Activated CD4-positive, alpha-beta T cell treated with anti-CD3 and anti-CD28 coated beads, Interleukin-2, amount 10 ng/mL, durations not matched to agents 24 days and 14 days (primary cell): ENCODE results near the gene SLC6A6. TPM values are rescaled to one million over a fixed set of nuclear protein-coding genes. Genes with fewer than 3 reads are reported as not detected.

Experiments used
- DNase-seq: peaks from one replicate; pipeline ENCODE4 v3.0.0; 2022
- H3K27ac Mint-ChIP-seq: one replicate; pipeline ENCODE4 v1.8.0; 2022; ENCODE audit warnings: mild to moderate bottlenecking, mixed read lengths
- H3K27me3 Mint-ChIP-seq: one replicate; pipeline ENCODE4 v1.8.0; 2022; ENCODE audit warnings: mixed read lengths
- H3K36me3 Mint-ChIP-seq: one replicate; pipeline ENCODE4 v1.8.0; 2022; ENCODE audit warnings: low read depth, mild to moderate bottlenecking, mixed read lengths
- H3K4me1 Mint-ChIP-seq: one replicate; pipeline ENCODE4 v1.8.0; 2021; ENCODE audit warnings: mixed read lengths
- H3K4me3 Mint-ChIP-seq: one replicate; pipeline ENCODE4 v1.8.0; 2022; ENCODE audit warnings: mild to moderate bottlenecking, moderate library complexity, mixed read lengths
- H3K9me3 Mint-ChIP-seq: one replicate; pipeline ENCODE4 v1.8.0; 2021; ENCODE audit warnings: mixed read lengths
- intact Hi-C: fragments of 100-400 bp; cut with micrococcal nuclease; formaldehyde crosslinking; loops from one replicate; pipeline ENCODE4 v1.15.1; 2023
- total RNA-seq: library from RNA; stranded (reverse); gene quantifications from 2 replicates; pipeline ENCODE4 v1.2.3, GENCODE V29; 2022

The SLC6A6 gene
- total RNA-seq: 53.9 and 63.7 TPM in 2 replicates

DNA sequence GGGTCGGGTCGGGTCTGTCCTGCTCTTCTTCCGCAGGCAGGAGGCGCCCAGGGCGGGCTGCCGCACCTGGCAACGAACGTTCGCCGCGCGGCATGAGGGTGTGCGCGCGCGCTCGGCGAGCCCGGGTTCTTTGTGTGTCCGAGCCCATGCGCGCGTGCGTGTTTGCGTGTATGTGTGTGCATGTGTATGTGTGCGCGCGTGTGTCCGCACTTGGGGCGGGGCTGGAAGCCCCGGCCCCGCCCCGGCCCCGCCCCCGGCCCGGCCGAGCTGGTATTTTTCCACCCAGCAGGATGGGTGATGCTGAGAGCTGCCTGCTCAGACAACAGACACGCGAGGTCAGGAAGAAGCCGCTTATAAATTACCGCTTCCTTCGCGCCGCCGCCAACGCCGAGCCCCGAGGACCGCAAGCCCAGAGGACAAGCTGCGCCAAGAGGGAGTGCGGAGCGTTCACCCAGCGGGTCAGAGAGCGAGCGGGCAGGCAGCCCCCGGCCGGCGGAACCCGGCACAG, at the start of gene SLC6A6:
Gene SLC6A6 (plus strand): TSS at position 303 of the 508 bp plus-strand sequence. CDS start 41,029 bp downstream, outside the sequence.
- Mint-ChIP-seq H3K9me3 (no peaks in the 10 kb centered on the region), H3K36me3 (peaks cover 8% of the 10 kb centered on the region), H3K27me3 (no peaks in the 10 kb centered on the region), H3K4me1 (peaks cover 43% of the 10 kb centered on the region), H3K4me3 (peak within 1 kb of the TSS; percentile 99), H3K27ac (peak within 1 kb of the TSS; percentile 97)
- intact Hi-C loops: loop anchor here (1.0 to 10.0 kb wide), 7 partner anchors 8 to 542 kb away; partner anchors contain the start of genes LSM3, NR2C2, TMEM43 and XPC
- DNase-seq: peak; percentile 98

DNA sequence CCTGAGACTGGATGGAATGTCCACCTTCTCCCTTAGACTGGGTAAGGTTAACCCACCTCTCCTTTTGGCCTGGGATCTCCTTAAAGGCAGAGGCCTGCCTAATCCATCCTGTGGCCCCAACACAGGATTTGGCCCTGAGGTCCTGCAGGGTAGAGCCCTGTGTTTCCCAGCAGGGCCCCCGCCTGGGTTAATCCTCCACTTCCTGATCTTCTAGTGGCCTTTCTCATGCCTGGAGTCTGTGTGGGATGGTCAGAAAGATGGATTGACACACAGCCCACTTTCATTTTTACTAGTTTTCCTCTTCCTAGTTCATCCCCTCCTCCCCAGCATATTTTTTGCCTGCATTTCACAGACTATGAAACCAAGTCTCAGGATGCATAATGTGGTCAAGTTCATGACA, 48.9 kb upstream of the SLC6A6 start:
- Mint-ChIP-seq H3K4me1 (no peaks in the 10 kb centered on the region), H3K9me3 (no peaks in the 10 kb centered on the region), H3K4me3 (no peak overlapping the region), H3K27me3 (peaks cover 1% of the 10 kb centered on the region), H3K27ac (no peak overlapping the region), H3K36me3 (no peaks in the 10 kb centered on the region)
- intact Hi-C loops: no loop called here
- no peak for DNase-seq

DNA sequence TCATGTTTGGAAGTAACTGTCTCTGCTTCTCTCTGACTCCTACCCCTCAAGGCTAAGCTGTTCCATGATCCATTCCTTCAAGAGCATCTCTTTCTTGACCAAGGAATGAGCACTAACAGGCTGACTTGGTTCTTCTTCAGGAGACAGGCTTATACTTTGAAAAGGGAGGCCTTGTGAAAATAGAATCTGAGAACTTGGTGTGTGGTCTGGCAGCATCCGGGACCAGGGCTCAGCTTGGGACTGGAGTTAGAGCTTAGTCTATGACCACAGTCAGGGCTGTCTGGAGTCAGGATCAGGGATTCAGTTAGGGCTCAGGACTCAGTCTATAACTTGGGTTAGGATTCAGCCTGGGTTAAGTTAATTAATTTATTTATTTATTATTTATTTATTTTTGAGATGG, 44.9 kb upstream of the SLC6A6 start:
- intact Hi-C loops: no loop called here
- DNase-seq: no peak
- Mint-ChIP-seq H3K36me3 (no peaks in the 10 kb centered on the region), H3K27ac (no peak overlapping the region), H3K4me1 (no peaks in the 10 kb centered on the region), H3K9me3 (no peaks in the 10 kb centered on the region), H3K4me3 (no peak overlapping the region), H3K27me3 (no peaks in the 10 kb centered on the region)

DNA sequence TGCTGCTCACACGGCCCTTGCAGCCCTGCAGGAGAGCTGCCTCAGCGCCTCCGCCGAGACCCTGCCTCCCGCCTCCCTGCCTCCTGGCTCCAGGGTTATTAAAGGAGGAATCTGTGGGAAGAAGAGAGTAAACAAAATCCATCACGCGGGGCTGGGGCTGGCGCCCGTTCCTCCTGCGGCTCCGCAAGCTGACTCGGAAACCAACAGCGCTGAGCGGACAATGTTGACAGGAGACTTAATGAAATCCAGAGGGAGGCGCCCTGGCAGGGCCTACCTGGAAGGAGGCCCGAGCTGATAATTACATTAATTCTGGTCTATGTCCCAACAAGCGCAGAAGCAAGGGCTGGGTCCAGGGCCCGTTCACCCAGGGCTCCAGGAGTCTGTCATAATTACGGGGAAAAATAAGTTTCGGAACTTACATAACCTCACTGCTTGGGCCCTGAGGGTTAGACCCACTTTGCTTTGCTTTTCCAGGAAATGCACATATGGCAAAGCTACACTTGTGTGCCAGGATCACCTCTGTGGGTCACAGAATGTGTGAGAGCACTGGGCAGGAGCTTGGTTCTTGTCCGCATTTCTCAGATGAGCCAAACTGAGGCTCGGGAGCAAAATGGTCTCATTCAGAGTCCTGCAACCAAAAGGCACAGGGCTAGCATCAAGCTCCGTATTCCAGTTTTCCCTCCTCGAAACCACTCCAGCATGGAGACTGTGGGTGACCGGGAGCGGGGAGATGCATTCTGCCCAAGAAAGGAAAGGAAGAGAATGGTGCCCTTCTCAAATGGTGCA, 43.8 kb upstream of the SLC6A6 start:
- Mint-ChIP-seq H3K27me3 (no peaks in the 10 kb centered on the region), H3K36me3 (no peaks in the 10 kb centered on the region), H3K27ac (no peak overlapping the region), H3K4me3 (no peak overlapping the region), H3K9me3 (no peaks in the 10 kb centered on the region), H3K4me1 (no peaks in the 10 kb centered on the region)
- intact Hi-C loops: no loop called here
- DNase-seq: no peak

DNA sequence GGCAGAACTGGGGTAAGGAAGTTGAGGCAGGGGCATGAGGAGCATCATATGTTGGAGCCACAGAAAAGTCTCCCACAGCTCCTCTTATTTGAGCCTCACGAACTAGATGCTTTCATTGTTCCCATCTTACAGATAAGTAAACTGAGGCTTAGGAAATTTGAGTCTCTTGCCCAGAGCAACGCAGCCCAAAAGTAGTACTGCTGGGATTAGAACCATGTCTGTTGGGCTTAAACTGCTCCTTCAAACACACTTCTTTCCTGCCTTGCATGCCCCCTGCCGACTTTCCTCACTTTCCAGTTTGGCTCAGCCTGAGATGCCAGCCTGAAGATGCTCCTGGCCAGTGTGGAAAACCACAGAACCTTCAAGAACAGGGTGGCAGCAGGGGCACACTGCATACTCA, 43.1 kb upstream of the SLC6A6 start:
- H3K27me3 Mint-ChIP-seq: no peaks in the 10 kb centered on the region
- no peak overlapping the region for H3K4me3 Mint-ChIP-seq
- no peaks in the 10 kb centered on the region for H3K4me1 Mint-ChIP-seq
- H3K9me3 Mint-ChIP-seq: no peaks in the 10 kb centered on the region
- H3K36me3 Mint-ChIP-seq: no peaks in the 10 kb centered on the region
- intact Hi-C loops: no loop called here
- no peak for DNase-seq
- no peak overlapping the region for H3K27ac Mint-ChIP-seq

DNA sequence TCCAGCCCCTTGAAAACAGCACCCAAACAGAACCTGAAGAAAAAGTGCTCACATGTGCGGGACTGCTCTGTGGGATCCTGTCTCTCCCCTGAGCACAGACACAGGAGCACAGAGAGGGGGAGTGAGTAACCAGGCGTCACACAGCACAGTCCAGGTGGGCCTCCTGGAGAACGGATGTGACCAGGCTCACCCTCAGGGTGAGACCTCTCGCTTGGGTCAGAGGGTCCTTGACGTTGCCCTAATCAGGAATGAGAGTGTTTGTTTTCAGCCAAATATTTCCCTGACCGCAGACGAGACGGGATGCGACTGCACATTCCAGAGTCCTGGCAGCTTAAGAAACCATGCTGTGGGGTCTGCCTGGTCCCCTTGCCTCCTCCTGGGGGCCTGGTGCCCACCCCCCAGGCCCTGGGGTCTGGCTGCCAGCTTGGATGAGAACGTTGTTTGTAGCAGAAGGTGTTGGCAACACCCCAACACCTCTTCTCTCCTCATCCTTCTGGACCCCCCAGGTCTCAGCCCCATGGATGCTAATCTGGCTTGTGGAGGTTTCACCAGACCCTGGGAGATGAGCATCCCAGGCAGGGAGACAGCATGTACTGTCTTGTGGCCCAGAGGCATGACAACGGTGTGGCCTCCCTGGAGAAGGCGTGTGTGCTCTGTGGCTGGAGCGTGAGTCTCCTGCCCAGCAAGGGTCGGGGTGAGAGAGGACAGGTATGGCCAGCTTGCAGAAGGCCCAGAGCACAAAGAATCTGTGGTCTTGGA, 42.1 kb upstream of the SLC6A6 start:
- no peak overlapping the region for H3K4me3 Mint-ChIP-seq
- peaks cover 3% of the 10 kb centered on the region for H3K27me3 Mint-ChIP-seq
- no peak overlapping the region for H3K27ac Mint-ChIP-seq
- DNase-seq: no peak
- no peaks in the 10 kb centered on the region for H3K9me3 Mint-ChIP-seq
- H3K36me3 Mint-ChIP-seq: no peaks in the 10 kb centered on the region
- H3K4me1 Mint-ChIP-seq: no peaks in the 10 kb centered on the region
- intact Hi-C loops: no loop called here

DNA sequence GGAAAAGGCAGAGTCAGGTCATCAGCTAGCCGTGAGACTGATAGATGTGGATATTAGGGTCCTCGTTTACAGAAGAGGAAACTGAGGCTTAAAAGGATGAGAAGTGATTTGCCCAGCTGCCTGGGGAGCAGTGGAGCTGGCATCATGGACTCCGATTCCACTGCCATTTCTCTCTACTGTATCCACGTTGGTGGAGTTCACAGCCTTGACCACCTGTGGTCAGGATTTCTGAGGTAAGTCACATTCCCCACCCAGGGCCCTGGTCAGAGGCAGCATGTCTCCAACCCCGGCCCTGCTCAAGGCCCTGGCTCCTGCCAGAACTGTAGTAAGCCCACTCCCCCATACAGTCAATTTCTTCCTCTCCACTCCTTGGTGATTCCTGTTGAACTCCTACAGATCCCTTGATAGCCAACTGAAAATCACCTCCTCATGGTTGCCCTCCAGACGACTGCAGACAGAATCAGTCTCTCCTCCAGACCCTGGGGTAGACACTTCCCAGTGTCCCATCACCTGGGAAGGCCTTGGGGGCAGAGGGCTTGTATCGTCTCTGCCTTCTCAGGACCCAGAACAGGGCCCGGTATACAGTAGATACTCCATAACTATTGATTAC, 41.2 kb upstream of the SLC6A6 start:
- Mint-ChIP-seq H3K9me3 (no peaks in the 10 kb centered on the region), H3K4me1 (no peaks in the 10 kb centered on the region), H3K4me3 (no peak overlapping the region), H3K27ac (no peak overlapping the region), H3K36me3 (no peaks in the 10 kb centered on the region), H3K27me3 (peaks cover 3% of the 10 kb centered on the region)
- DNase-seq: no peak
- intact Hi-C loops: no loop called here

DNA sequence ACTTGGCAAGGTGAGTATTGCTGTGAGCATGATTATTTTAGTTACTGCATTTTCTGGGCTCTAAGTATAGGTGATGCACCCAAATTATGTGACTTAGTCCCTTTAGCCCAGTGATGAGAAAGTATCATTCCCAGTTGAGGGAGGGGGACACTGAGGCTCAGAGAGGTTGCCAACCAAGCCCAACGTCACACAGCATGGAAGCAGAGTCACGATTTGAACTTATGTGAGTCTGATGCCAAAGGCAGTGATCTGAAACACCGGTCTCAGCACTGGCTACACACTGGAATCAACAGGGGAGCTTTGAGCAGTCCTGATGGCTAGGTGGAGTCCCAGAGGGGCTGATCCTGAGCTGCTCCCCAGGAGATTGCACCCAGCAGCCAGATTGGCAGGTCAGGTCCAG, 39.5 kb upstream of the SLC6A6 start:
- H3K9me3 Mint-ChIP-seq: no peaks in the 10 kb centered on the region

DNA sequence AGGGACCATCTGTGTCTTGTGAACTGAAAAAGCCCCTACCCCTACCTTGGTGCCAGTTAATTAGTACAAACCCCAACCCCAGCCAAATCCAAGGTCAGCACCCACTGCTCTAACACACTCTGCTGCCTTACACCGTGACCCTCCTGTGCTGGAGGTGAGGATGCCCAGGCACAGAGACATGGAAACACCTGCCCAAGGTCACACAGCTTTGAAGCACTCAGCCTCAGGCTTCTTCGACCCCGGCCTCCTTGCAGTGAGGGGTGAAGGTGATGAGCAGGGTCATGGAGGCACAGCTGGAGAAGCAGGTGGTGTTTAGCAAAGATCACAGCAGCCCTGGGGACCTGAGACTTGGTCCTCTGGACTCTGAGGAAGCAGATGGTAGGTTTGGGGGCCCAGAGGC, 39.0 kb upstream of the SLC6A6 start:
- intact Hi-C loops: no loop called here
- no peak overlapping the region for H3K4me3 Mint-ChIP-seq
- DNase-seq: no peak
- H3K27me3 Mint-ChIP-seq: peaks cover 5% of the 10 kb centered on the region
- H3K27ac Mint-ChIP-seq: no peak overlapping the region
- no peaks in the 10 kb centered on the region for H3K9me3 Mint-ChIP-seq
- no peaks in the 10 kb centered on the region for H3K4me1 Mint-ChIP-seq
- no peaks in the 10 kb centered on the region for H3K36me3 Mint-ChIP-seq

More for the DNA sequence above, 39.5 kb upstream of the SLC6A6 start:
- H3K4me1 Mint-ChIP-seq: no peaks in the 10 kb centered on the region
- peaks cover 5% of the 10 kb centered on the region for H3K27me3 Mint-ChIP-seq
- H3K4me3 Mint-ChIP-seq: no peak overlapping the region
- DNase-seq: no peak
- H3K27ac Mint-ChIP-seq: no peak overlapping the region
- no peaks in the 10 kb centered on the region for H3K36me3 Mint-ChIP-seq
- intact Hi-C loops: no loop called here

DNA sequence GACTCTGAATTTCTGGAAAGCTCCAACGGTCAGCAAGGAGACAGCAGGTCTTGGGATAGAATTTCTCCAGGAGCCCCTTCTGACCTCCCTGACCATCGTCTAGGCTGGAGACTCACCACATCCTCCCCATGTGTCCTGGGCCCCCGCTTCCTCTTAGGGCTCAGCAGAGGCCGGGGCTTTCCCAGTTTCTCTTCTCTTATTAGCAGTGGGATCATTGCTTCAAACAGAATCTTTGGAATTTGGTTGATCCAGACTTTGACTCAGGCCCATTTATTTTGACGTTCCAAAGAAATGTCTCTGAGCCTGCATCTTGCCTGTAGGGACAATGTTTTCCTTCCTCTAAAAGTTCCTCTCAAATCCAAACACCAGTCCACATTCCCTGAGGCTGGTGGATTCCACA, 38.4 kb upstream of the SLC6A6 start:
- no peaks in the 10 kb centered on the region for H3K4me1 Mint-ChIP-seq
- no peaks in the 10 kb centered on the region for H3K36me3 Mint-ChIP-seq
- no peak for DNase-seq
- H3K27ac Mint-ChIP-seq: no peak overlapping the region
- intact Hi-C loops: no loop called here
- no peak overlapping the region for H3K4me3 Mint-ChIP-seq
- peaks cover 5% of the 10 kb centered on the region for H3K27me3 Mint-ChIP-seq
- no peaks in the 10 kb centered on the region for H3K9me3 Mint-ChIP-seq

DNA sequence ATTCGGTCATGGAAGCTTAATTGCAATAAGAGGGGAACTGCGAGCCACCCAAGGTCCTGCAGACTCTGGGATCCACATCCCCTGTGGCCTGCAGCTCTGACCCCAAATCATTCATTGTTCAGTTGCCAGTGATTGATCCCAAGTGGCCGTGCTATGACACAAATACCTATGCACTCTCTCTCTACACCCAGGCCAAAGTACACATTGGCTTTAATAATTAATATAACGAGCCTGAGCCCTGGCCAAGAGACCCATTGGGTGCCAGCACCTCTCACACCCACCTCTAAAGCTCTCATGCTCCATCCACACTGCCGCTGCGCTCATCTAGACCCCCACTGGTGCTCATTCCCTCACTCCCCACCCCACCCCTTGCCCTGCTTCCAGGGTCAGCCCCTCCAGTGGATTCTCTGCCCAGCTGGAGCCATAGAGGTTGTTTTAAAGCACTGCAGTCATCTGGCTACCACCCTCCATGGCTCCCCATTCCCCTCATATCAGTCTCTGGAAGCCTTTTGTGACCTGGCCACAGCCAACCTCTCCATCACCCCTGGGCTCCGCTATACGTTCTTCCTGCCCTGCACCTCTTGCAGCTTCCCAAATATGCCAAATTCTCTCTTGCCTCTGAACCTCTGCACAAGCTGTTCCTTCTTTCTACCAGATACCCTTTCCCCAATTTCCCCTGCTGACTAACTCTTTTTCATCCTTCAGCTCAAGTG, 37.7 kb upstream of the SLC6A6 start:
- peaks cover 5% of the 10 kb centered on the region for H3K27me3 Mint-ChIP-seq
- H3K36me3 Mint-ChIP-seq: no peaks in the 10 kb centered on the region
- H3K27ac Mint-ChIP-seq: no peak overlapping the region

DNA sequence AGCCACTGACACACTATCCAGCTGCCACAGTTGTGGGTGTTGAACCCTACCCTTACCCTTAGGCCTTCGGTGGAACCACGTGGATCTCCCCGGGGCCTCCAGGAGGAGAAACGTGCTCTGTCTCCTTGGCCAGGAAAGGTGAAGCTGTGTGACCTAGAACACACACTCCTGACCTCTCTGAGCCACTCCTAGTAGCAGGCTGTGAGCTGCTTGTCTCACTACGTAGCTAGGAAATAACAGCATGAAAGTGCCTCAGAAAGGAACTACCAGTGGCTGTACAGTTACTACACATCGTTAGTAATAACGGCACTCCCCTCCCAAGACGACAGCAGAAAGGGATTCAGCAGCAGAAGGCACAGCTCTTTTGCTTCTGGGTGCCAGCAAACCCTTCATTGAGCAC, 36.2 kb upstream of the SLC6A6 start:
- Mint-ChIP-seq H3K27ac (no peak overlapping the region), H3K27me3 (peaks cover 5% of the 10 kb centered on the region), H3K4me3 (no peak overlapping the region), H3K9me3 (no peaks in the 10 kb centered on the region), H3K36me3 (no peaks in the 10 kb centered on the region), H3K4me1 (no peaks in the 10 kb centered on the region)
- DNase-seq: no peak
- intact Hi-C loops: no loop called here

More for the DNA sequence above, 37.7 kb upstream of the SLC6A6 start:
- Mint-ChIP-seq H3K9me3 (no peaks in the 10 kb centered on the region), H3K4me3 (no peak overlapping the region), H3K4me1 (no peaks in the 10 kb centered on the region)
- no peak for DNase-seq
- intact Hi-C loops: no loop called here

DNA sequence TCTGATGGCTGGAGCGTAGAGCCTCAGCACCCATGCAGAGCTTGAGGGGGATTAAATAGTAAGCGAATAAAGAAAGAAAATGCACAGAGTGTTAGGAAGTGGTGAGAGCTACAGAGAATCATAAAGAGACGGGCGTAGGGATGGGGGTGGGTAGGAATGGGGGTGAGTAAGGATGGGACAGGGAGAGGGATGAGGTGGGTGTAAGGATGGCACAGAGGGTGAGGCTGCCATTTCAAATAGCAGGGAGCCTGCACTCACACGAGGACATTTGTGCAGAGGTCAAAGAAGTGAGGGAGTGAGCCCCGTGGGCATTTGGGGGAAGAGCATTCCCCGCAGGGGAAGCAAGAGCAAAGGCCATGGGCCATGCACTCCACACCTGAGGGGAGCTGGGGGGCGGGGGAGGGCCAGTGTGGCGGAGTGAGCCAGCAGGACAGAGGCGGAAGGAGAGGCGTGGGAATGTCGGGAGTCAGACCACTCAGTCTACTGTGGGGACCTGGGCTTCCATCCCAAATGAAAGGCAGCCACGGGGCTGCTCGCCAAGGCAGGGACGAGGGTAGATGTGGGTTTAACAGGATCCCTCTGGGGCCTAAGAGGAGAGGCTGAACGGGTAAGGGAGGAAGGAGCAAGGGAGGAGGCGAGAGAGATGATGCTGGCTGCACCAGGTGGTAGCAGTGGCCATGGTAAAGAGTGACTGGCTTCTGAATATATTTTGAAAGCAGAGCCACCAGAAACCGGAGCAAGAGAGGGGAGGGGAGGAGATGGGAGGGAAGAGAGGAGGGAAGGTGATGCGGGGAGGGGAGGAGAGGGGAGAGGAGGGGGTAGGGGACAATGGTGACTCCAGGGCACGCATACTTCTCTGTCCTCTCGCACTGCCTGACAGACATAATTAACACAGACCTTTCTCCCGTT, 35.2 kb upstream of the SLC6A6 start:
- peaks cover 5% of the 10 kb centered on the region for H3K27me3 Mint-ChIP-seq
- H3K27ac Mint-ChIP-seq: no peak overlapping the region
- intact Hi-C loops: no loop called here
- no peak overlapping the region for H3K4me3 Mint-ChIP-seq
- peaks cover 1% of the 10 kb centered on the region for H3K4me1 Mint-ChIP-seq
- no peaks in the 10 kb centered on the region for H3K36me3 Mint-ChIP-seq
- no peak for DNase-seq
- H3K9me3 Mint-ChIP-seq: no peaks in the 10 kb centered on the region
